Kidney (tissue), 14 donors: ENCODE data around the gene ATP7B. TPM values are rescaled to one million over a fixed set of nuclear protein-coding genes. Genes with fewer than 3 reads are reported as not detected.

Source experiments
- DNase-seq, 5 donors: peaks; one replicate each; pipeline ENCODE4 v3.0.0-alpha.2; 2013 to 2020
- FAIRE-seq: peaks from 2 replicates; lab custom pipeline; 2012; peaks lifted over from hg19 to GRCh38; lab: Jason Lieb, UNC
- H3K27ac ChIP-seq, 2 donors: one replicate each; pipeline ENCODE4 v1.7.0; 2013; ENCODE audit warnings: low read depth in 2 of 2, low read length in 2 of 2, inconsistent platforms in 1 of 2
- H3K27me3 ChIP-seq: one replicate; pipeline ENCODE4 v1.7.1; 2013; ENCODE audit warnings: low read length, inconsistent platforms; ENCODE audit not compliant: control insufficient read depth, insufficient read depth
- H3K36me3 ChIP-seq, 3 donors: one replicate each; pipeline versions ENCODE4 v1.7.0 to v1.7.1; 2013; ENCODE audit warnings: low read length in 3 of 3, control low read depth in 1 of 3, inconsistent platforms in 1 of 3; ENCODE audit not compliant: insufficient read depth in 3 of 3, control insufficient read depth in 2 of 3
- H3K4me1 ChIP-seq, 3 donors: one replicate each; pipeline versions ENCODE4 v1.7.0 to v1.7.1; 2013; ENCODE audit warnings: low read length in 3 of 3, inconsistent platforms in 1 of 3, low read depth in 1 of 3; ENCODE audit not compliant: control insufficient read depth in 2 of 3, insufficient read depth in 2 of 3
- H3K4me3 ChIP-seq, 3 donors: one replicate each; pipeline versions ENCODE4 v1.7.0 to v1.8.1; 2013; ENCODE audit warnings: low read length in 3 of 3, control low read depth in 1 of 3, inconsistent platforms in 1 of 3
- H3K9ac ChIP-seq, 3 donors: one replicate each; pipeline versions ENCODE4 v1.7.0 to v1.7.1; 2013; ENCODE audit warnings: low read length in 3 of 3, control low read depth in 1 of 3, inconsistent platforms in 1 of 3
- H3K9me3 ChIP-seq, 3 donors: one replicate each; pipeline versions ENCODE4 v1.7.0 to v1.7.1; 2013; ENCODE audit warnings: low read length in 3 of 3, control low read depth in 1 of 3, inconsistent platforms in 1 of 3; ENCODE audit not compliant: control insufficient read depth in 2 of 3, insufficient read depth in 1 of 3
- CTCF ChIP-seq: IDR thresholded peaks from 3 replicates; pipeline ENCODE4 v1.5.1; 2012; ENCODE audit warnings: mild to moderate bottlenecking, moderate library complexity, borderline replicate concordance; ENCODE audit not compliant: insufficient read depth; ENCODE audit errors: extremely low read depth
- intact Hi-C: fragments of 100-400 bp; cut with DNase I; formaldehyde crosslinking; loops from one replicate; pipeline ENCODE4 v1.11.1; 2022
- polyA plus RNA-seq: library from polyadenylated mRNA; stranded (reverse); fragments of 350-450 nt; fragmentation: Illumina TruSeq; extraction: RNeasy Lipid Tissue Mini Kit (QIAGEN cat#74804); gene quantifications from one replicate; pipeline ENCODE4 v1.2.3, GENCODE V29; 2014; ENCODE audit warnings: low read depth, low replicate concordance; ENCODE audit not compliant: insufficient read depth
- total RNA-seq: library from RNA; stranded (reverse); fragmentation: NEBNext Ultra II Directional; extraction: Animal tissue kit (Norgen Biotek cat#: 25700); gene quantifications from one replicate; pipeline ENCODE4 v1.2.1, GENCODE V29; 2021
- donor health status: control.
- donor health status: control.
- donor health status: control.
- donor health status: control.
- donor health status: control.
- donor health status: DM: yes; HTN: yes; CAD: no.
- donor health status: Normal renal cell carcinoma (clear cell type).

The ATP7B gene
- total and polyA plus RNA-seq, 2 donors from 2014 or later: 2.0 to 5.7 TPM

DNA sequence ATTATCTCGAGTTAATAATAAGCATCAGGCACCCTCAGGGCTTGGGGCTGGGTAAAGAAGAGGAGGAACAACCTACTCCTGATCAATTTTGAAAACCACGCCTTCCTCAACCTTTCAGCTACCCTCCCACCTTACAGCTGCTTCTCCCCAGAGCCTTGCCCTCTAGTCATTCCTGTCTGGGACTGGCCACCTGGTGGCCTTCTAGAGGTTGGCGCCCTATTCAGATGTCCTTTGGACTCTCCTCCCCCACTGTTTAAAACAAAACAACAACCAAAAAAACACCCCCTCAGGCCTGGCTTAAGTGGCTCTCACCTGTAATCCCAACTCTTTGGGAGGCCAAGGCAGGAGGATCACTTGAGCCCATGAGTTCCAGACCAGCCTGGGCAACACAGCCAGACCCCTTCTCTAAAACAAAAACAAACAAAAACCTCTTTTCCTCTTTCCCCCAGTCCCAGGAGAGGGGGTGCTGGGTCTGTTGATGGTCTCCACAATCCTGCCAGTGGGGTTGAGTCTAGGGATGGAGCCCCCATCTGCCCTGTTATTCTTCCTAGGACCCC is 87.2 kb downstream of the ATP7B start:
- Histone ChIP-seq H3K36me3 (peaks cover 0 to 2% (median 0%) of the 10 kb centered on the region in 3 donors), H3K4me3 (no peak overlapping the region), H3K27ac (no peak overlapping the region), H3K27me3 (no peaks in the 10 kb centered on the region), H3K9ac (no peak overlapping the region), H3K9me3 (no peaks in the 10 kb centered on the region), H3K4me1 (no peaks in the 10 kb centered on the region)
- TF ChIP-seq CTCF: peak; percentile 15
- FAIRE-seq (no peak), DNase-seq (no peak)
- intact Hi-C loops: no loop called here

DNA sequence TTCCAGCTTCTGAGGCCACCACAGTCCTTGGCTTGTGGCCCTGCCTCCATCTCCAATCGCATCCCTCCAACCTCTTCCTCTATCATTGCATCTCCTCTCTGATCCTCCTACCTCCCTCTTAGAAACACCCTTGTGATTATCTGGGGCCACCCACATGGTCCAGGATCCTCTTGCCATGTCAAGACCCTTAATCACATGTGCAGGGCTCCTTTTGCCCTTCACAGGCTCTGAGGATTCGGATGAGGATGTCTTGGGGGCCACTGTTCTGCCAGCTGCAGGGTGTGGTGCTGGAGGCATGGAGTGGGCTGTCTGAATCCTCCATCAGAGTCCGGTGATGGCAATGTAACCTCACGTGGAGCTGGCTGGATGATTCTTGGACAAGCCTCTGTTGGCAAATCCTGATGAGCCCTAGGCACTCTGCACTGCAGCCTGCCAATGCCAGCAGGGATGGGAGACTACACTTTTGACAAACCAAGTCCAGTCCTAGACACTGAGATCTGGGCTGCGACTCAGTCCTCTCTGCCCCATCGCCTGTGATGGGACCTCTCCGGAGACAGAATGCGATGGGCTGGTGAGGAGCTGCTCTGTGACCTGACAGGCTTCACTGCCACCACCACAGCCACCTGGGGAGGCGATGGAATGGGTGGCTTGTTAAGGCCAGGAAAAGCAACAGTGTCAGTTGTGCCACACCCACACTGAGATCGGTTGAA is 88.3 kb downstream of the ATP7B start:
- TF ChIP-seq CTCF: no peak
- Histone ChIP-seq H3K36me3 (peaks cover 0 to 2% (median 0%) of the 10 kb centered on the region in 3 donors), H3K4me1 (no peaks in the 10 kb centered on the region), H3K9ac (no peak overlapping the region), H3K27me3 (no peaks in the 10 kb centered on the region), H3K27ac (no peak overlapping the region), H3K9me3 (no peaks in the 10 kb centered on the region), H3K4me3 (no peak overlapping the region)
- intact Hi-C loops: no loop called here
- DNase-seq (no peak), FAIRE-seq (no peak)

GRCh38 chr13:51921790-51922740 is 89.2 kb downstream of the ATP7B start:
- TF ChIP-seq CTCF: no peak
- no peaks in the 10 kb centered on the region for H3K4me1 ChIP-seq
- H3K36me3 ChIP-seq: peaks cover 0 to 2% (median 0%) of the 10 kb centered on the region in 3 donors
- DNase-seq (peak in 4 of 5 donors; percentile 38 to 55 (median 46)), FAIRE-seq (no peak)
- H3K9me3 ChIP-seq: no peaks in the 10 kb centered on the region
- H3K4me3 ChIP-seq: no peak overlapping the region
- H3K27ac ChIP-seq: no peak overlapping the region
- intact Hi-C loops: no loop called here
- no peaks in the 10 kb centered on the region for H3K27me3 ChIP-seq
- no peak overlapping the region for H3K9ac ChIP-seq
